Cardiac muscle cell (in vitro differentiated cells and primary cell): ENCODE results near the gene BMAL1. TPM values are rescaled to one million over a fixed set of nuclear protein-coding genes. Genes with fewer than 3 reads are reported as not detected.
A peak's percentile ranks its signal among the peaks of the same experiment; 100 is the strongest.
"Not testable (repeated sequence)": the region's sequence is repeated elsewhere in the genome, so short reads cannot be mapped to it uniquely, and the experiment has no call there.

ENCODE experiments used
- DNase-seq, 2 donors: peaks; one replicate each; pipeline versions ENCODE4 v3.0.0 to v3.0.0-alpha.2; 2010 to 2017; ENCODE audit warnings: low read depth in 1 of 2, low spot score in 1 of 2
- H3K27ac ChIP-seq: fragments of 200-600 bp; sonication (generic); 2 replicates; pipeline ENCODE4 v1.5.1; 2016
- H3K27me3 ChIP-seq: fragments of 200-600 bp; sonication (generic); 2 replicates; pipeline ENCODE4 v1.6.0; 2016; ENCODE audit warnings: control low read depth
- H3K36me3 ChIP-seq: fragments of 200-600 bp; sonication (generic); 2 replicates; pipeline ENCODE4 v1.5.1; 2016; ENCODE audit warnings: control low read depth
- H3K4me1 ChIP-seq: fragments of 200-600 bp; sonication (generic); 2 replicates; pipeline ENCODE4 v1.8.1; 2017; ENCODE audit warnings: low read depth, mild to moderate bottlenecking, mixed run types
- H3K4me3 ChIP-seq: fragments of 200-600 bp; sonication (generic); 2 replicates; pipeline ENCODE4 v1.5.1; 2016; ENCODE audit warnings: mild to moderate bottlenecking
- H3K9me3 ChIP-seq: fragments of 200-600 bp; sonication (generic); 2 replicates; pipeline ENCODE4 v1.5.1; 2017; ENCODE audit warnings: low read depth, mild to moderate bottlenecking, control low read depth
- polyA plus RNA-seq: library from polyadenylated mRNA; unstranded; fragments of >200 nt; fragmentation: Nextera tagmentation; extraction: Ambion mirVana; gene quantifications from 2 replicates; pipeline ENCODE4 v1.2.1, GENCODE V29; 2016
- total RNA-seq: library from RNA; depleted of rRNA; stranded (reverse); fragments of >200 nt; gene quantifications from 2 replicates; pipeline ENCODE4 v1.2.3, GENCODE V29; 2016
- TF ChIP-seq, protein P1 (sequence below): IDR thresholded peaks from 2 replicates; pipeline ENCODE4 v1.5.1; 2012; ENCODE audit warnings: low read depth, mild to moderate bottlenecking, low read length

The BMAL1 gene
- total and polyA plus RNA-seq, 2 experiments from 2014 or later, result 3.9 to 12.4 TPM

DNA sequence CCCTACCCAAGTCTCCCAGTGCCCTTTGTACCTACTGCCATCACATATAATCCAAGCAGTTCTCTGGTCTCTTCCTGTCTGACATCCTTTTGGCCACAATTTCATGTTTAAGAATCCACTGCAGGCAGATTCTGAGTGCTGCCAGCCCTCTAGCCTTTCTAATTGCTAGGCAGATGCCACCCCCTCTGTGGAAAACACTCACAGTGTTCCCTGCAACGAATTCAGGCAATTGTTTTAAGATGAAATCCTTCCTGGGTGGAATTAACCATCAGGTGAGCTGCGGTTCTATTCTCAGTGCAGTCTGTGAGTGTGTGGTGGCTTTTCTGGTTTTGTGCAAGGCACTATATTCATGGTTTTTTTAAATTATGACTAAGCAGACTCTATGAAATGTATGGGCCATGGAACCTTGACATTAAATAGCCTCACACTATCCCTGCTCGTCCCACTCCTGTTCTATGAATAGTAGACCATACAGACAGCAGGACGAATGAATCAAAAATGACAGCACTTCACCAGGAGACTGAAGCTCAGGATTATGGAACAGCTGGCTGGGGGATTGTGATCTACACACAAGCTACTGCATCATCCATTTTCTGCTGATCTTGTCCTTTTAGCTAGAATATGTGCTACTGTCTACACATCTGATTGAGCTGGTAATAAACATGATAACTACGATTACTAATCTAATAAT is 29.8 kb upstream of the BMAL1 start:
- Histone ChIP-seq H3K27me3 (peaks cover 25% of the 10 kb centered on the region), H3K27ac (no peak overlapping the region), H3K9me3 (no peaks in the 10 kb centered on the region), H3K4me3 (no peak overlapping the region), H3K4me1 (no peaks in the 10 kb centered on the region), H3K36me3 (no peaks in the 10 kb centered on the region)
- no peak for DNase-seq
- TF ChIP-seq, protein P1, sequence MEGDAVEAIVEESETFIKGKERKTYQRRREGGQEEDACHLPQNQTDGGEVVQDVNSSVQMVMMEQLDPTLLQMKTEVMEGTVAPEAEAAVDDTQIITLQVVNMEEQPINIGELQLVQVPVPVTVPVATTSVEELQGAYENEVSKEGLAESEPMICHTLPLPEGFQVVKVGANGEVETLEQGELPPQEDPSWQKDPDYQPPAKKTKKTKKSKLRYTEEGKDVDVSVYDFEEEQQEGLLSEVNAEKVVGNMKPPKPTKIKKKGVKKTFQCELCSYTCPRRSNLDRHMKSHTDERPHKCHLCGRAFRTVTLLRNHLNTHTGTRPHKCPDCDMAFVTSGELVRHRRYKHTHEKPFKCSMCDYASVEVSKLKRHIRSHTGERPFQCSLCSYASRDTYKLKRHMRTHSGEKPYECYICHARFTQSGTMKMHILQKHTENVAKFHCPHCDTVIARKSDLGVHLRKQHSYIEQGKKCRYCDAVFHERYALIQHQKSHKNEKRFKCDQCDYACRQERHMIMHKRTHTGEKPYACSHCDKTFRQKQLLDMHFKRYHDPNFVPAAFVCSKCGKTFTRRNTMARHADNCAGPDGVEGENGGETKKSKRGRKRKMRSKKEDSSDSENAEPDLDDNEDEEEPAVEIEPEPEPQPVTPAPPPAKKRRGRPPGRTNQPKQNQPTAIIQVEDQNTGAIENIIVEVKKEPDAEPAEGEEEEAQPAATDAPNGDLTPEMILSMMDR, result no peak

GRCh38 chr11:13249177-13249576 is 28.4 kb upstream of the BMAL1 start:
- TF ChIP-seq, protein P1, result no peak
- Histone ChIP-seq H3K4me1 (no peaks in the 10 kb centered on the region), H3K9me3 (no peaks in the 10 kb centered on the region), H3K36me3 (no peaks in the 10 kb centered on the region), H3K27ac (no peak overlapping the region), H3K27me3 (peaks cover 25% of the 10 kb centered on the region), H3K4me3 (no peak overlapping the region)
- no peak for DNase-seq

DNA sequence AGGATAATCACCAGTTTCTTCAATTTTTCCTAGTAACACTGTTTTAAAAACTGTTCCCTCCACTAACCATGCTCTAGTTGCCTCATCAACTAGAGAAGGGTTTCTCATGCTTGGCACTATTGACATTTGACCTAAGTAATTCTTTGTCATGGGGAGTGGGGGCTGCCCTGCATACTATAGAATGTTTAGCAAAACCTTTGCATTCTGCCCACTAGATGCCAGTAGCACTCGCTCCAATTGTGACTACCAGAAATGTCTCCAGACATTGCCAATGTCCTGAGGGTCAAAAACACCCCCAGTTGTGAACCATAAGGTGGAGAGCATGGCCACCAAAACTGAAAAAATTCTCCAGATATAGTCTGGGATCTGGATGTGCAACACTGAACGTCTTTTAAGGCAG is 27.6 kb upstream of the BMAL1 start:
- peak in 1 of 2 donors; percentile 14 for DNase-seq
- no peaks in the 10 kb centered on the region for H3K9me3 ChIP-seq
- H3K4me1 ChIP-seq, result no peaks in the 10 kb centered on the region
- no peak overlapping the region for H3K4me3 ChIP-seq
- TF ChIP-seq, protein P1, result peak; percentile 20
- no peaks in the 10 kb centered on the region for H3K36me3 ChIP-seq
- H3K27me3 ChIP-seq, result peaks cover 20% of the 10 kb centered on the region
- no peak overlapping the region for H3K27ac ChIP-seq

DNA sequence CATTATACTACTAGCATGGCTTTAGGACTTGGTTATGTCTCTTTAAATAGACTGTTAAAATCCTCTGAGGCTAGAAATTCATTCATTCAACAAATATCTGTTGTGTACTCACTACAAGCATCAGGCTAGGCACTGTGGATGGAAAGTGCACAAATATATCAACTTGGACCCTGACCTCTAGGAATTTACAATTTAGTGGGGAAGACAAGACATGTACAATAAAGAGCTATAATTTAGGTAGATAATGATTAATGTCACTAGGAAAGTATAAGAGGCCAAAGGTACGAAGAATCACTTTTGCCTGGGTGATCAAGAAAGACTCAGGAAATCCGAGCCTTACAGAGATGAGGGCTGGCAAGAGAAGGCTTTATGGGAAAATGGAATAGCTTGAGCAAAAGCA is 25.6 kb upstream of the BMAL1 start:
- DNase-seq, result no peak
- Histone ChIP-seq H3K4me3 (no peak overlapping the region), H3K36me3 (no peaks in the 10 kb centered on the region), H3K27me3 (peaks cover 2% of the 10 kb centered on the region), H3K4me1 (no peaks in the 10 kb centered on the region), H3K27ac (no peak overlapping the region), H3K9me3 (no peaks in the 10 kb centered on the region)
- TF ChIP-seq, protein P1, result no peak

GRCh38 chr11:13252438-13252837 is 25.2 kb upstream of the BMAL1 start:
- TF ChIP-seq, protein P1, result no peak
- DNase-seq, result no peak
- no peaks in the 10 kb centered on the region for H3K9me3 ChIP-seq
- no peak overlapping the region for H3K4me3 ChIP-seq
- H3K27me3 ChIP-seq, result no peaks in the 10 kb centered on the region
- no peaks in the 10 kb centered on the region for H3K4me1 ChIP-seq
- no peaks in the 10 kb centered on the region for H3K36me3 ChIP-seq
- H3K27ac ChIP-seq, result no peak overlapping the region

DNA sequence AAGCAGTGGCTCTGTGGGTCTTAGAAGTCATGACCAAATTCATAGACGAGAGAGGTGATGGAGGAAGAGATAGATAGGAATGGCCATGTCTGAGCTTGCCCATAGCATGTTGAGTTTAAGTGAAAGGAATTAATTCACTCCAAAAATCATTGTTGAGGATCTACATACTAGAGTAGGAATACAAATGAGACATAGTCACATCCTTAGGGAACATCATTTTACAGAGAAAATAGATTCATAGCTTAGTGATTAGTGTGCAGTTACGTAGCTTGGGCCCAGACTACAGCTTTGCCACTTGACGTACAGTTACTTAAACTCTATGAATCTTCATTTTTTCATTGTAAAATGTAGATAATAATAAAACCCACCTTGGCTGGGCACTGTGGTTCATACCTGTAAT is 21.4 kb upstream of the BMAL1 start:
- Histone ChIP-seq H3K27ac (no peak overlapping the region), H3K4me1 (no peaks in the 10 kb centered on the region), H3K27me3 (no peaks in the 10 kb centered on the region), H3K36me3 (no peaks in the 10 kb centered on the region), H3K4me3 (no peak overlapping the region), H3K9me3 (no peaks in the 10 kb centered on the region)
- TF ChIP-seq, protein P1, result no peak
- DNase-seq, result no peak

DNA sequence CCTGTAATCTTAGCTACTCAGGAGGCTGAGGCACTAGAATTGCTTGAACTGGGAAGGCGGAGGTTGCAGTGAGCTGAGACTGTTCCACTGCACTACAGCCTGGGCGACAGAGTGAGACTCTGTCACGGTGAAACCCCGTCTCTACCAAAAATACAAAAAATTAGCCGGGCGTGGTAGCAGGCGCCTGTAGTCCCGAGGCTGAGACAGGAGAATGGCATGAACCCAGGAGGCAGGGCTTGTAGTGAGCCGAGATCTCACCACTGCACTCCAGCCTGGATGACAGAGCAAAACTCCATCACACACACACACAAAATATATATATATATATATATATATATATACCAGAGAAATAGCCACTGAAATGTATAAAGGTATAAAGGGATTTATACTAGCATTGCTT is 19.5 kb upstream of the BMAL1 start:
- not testable (repeated sequence) for H3K36me3 ChIP-seq, H3K27me3 ChIP-seq, H3K4me3 ChIP-seq, DNase-seq, H3K27ac ChIP-seq, H3K4me1 ChIP-seq, H3K9me3 ChIP-seq
